DND-41 (cell line): ENCODE data around the gene ZNF48.

Experiments
- ATAC-seq: fragments of 200-7000 bp; cut with Tn5 transposase; 3 replicates; pipeline ENCODE4 v1.9.1; 2021; ENCODE audit warnings: low read depth; ENCODE audit not compliant: insufficient read depth
- DNase-seq: peaks from one replicate; pipeline ENCODE4 v3.0.0-alpha.2; 2020
- H2AFZ ChIP-seq: 2 replicates; pipeline ENCODE4 v1.6.0; 2012; ENCODE audit warnings: low read depth, low read length
- H3K27ac ChIP-seq: 2 replicates; pipeline ENCODE4 v1.5.1; 2012; ENCODE audit warnings: low read length, inconsistent platforms
- H3K27me3 ChIP-seq: fragments of 200-600 bp; sonication (generic); 2 replicates; pipeline ENCODE4 v1.6.0; 2012; ENCODE audit warnings: low read length, mild to moderate bottlenecking, inconsistent platforms; ENCODE audit not compliant: insufficient read depth, poor library complexity
- H3K36me3 ChIP-seq: 2 replicates; pipeline ENCODE4 v1.5.1; 2012; ENCODE audit warnings: low read length, inconsistent platforms; ENCODE audit not compliant: insufficient read depth
- H3K4me1 ChIP-seq: 2 replicates; pipeline ENCODE4 v1.5.1; 2012; ENCODE audit warnings: mild to moderate bottlenecking, low read length; ENCODE audit not compliant: insufficient read depth
- H3K4me2 ChIP-seq: 2 replicates; pipeline ENCODE4 v1.6.0; 2012; ENCODE audit warnings: mild to moderate bottlenecking, moderate library complexity, low read length, inconsistent platforms; ENCODE audit not compliant: insufficient read depth
- H3K4me3 ChIP-seq, 2 experiments: fragments of 200-600 bp in 1 of 2; shearing (Covaris generic) in 1 of 2; 2 replicates each; pipeline ENCODE4 v1.5.1; 2012 to 2016; ENCODE audit warnings: inconsistent platforms in 2 of 2, low read length in 2 of 2, mild to moderate bottlenecking in 2 of 2, low read depth in 1 of 2, moderate library complexity in 1 of 2
- H3K79me2 ChIP-seq: 2 replicates; pipeline ENCODE4 v1.6.0; 2012; ENCODE audit warnings: low read length, inconsistent platforms; ENCODE audit not compliant: insufficient read depth
- H3K9ac ChIP-seq: 2 replicates; pipeline ENCODE4 v1.6.0; 2012; ENCODE audit warnings: low read depth, mild to moderate bottlenecking, inconsistent platforms, low read length, moderate library complexity
- H3K9me3 ChIP-seq: 2 replicates; pipeline ENCODE4 v1.5.1; 2012; ENCODE audit warnings: low read length, moderate library complexity, mild to moderate bottlenecking, inconsistent platforms; ENCODE audit not compliant: insufficient read depth, severe bottlenecking
- H4K20me1 ChIP-seq: 2 replicates; pipeline ENCODE4 v1.6.0; 2012; ENCODE audit warnings: low read length; ENCODE audit not compliant: insufficient read depth
- CTCF ChIP-seq: IDR thresholded peaks from 2 replicates; pipeline ENCODE4 v1.5.1; 2012; ENCODE audit warnings: borderline replicate concordance, low read length, moderate library complexity, mild to moderate bottlenecking; ENCODE audit not compliant: poor library complexity, severe bottlenecking; ENCODE audit errors: extremely low read depth
- EZH2 ChIP-seq: IDR thresholded peaks from 3 replicates; pipeline ENCODE4 v1.6.1; 2012; ENCODE audit warnings: borderline replicate concordance, low read depth, mild to moderate bottlenecking, moderate library complexity, low read length, inconsistent platforms; ENCODE audit not compliant: severe bottlenecking

ZNF48 gene

GRCh38 chr16:30351001-30351441 is 44.2 kb upstream of the ZNF48 start:
- H3K79me2 ChIP-seq = peaks cover 32% of the 10 kb centered on the region
- ATAC-seq (no peak), DNase-seq (no peak)
- no peak overlapping the region for H3K27ac ChIP-seq
- no peak overlapping the region for H2AFZ ChIP-seq
- no peaks in the 10 kb centered on the region for H3K9me3 ChIP-seq
- H3K9ac ChIP-seq = no peak overlapping the region
- H3K36me3 ChIP-seq = peaks cover 42% of the 10 kb centered on the region
- H3K4me3 ChIP-seq = no peak overlapping the region
- TF ChIP-seq EZH2 (no peak), CTCF (no peak)
- H4K20me1 ChIP-seq = peaks cover 22% of the 10 kb centered on the region
- H3K27me3 ChIP-seq = no peaks in the 10 kb centered on the region
- H3K4me2 ChIP-seq = no peak overlapping the region
- peaks cover 28% of the 10 kb centered on the region for H3K4me1 ChIP-seq

GRCh38 chr16:30351586-30352419 is 43.4 kb upstream of the ZNF48 start:
- Histone ChIP-seq H3K79me2 (peaks cover 32% of the 10 kb centered on the region), H3K36me3 (peaks cover 46% of the 10 kb centered on the region), H4K20me1 (peaks cover 22% of the 10 kb centered on the region), H2AFZ (no peak overlapping the region), H3K27me3 (no peaks in the 10 kb centered on the region), H3K4me1 (peaks cover 35% of the 10 kb centered on the region), H3K9ac (no peak overlapping the region), H3K4me2 (no peak overlapping the region), H3K9me3 (no peaks in the 10 kb centered on the region), H3K4me3 (no peak overlapping the region), H3K27ac (no peak overlapping the region)
- ATAC-seq (no peak), DNase-seq (no peak)
- TF ChIP-seq EZH2 = no peak
- no peak for TF ChIP-seq CTCF

- Histone ChIP-seq H3K9ac (no peak overlapping the region), H4K20me1 (peaks cover 25% of the 10 kb centered on the region), H3K36me3 (peaks cover 56% of the 10 kb centered on the region), H3K79me2 (peaks cover 32% of the 10 kb centered on the region), H3K4me3 (no peak overlapping the region), H2AFZ (no peak overlapping the region), H3K9me3 (no peaks in the 10 kb centered on the region), H3K4me2 (no peak overlapping the region), H3K27me3 (no peaks in the 10 kb centered on the region), H3K27ac (no peak overlapping the region), H3K4me1 (peaks cover 44% of the 10 kb centered on the region)
- DNase-seq (no peak), ATAC-seq (no peak)
- no peak for TF ChIP-seq CTCF
- TF ChIP-seq EZH2 = no peak
Observed at GRCh38 chr16:30352488-30353401, 42.5 kb upstream of the ZNF48 start.
